Cerebellar cortex (tissue), 1 donor: ENCODE data around the gene ZBTB6.

Experiments
- DNase-seq: peaks from one replicate; pipeline ENCODE4 v3.0.0-alpha.2; 2015; ENCODE audit warnings: low spot score

The ZBTB6 gene, protein sequence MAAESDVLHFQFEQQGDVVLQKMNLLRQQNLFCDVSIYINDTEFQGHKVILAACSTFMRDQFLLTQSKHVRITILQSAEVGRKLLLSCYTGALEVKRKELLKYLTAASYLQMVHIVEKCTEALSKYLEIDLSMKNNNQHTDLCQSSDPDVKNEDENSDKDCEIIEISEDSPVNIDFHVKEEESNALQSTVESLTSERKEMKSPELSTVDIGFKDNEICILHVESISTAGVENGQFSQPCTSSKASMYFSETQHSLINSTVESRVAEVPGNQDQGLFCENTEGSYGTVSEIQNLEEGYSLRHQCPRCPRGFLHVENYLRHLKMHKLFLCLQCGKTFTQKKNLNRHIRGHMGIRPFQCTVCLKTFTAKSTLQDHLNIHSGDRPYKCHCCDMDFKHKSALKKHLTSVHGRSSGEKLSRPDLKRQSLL

DNA sequence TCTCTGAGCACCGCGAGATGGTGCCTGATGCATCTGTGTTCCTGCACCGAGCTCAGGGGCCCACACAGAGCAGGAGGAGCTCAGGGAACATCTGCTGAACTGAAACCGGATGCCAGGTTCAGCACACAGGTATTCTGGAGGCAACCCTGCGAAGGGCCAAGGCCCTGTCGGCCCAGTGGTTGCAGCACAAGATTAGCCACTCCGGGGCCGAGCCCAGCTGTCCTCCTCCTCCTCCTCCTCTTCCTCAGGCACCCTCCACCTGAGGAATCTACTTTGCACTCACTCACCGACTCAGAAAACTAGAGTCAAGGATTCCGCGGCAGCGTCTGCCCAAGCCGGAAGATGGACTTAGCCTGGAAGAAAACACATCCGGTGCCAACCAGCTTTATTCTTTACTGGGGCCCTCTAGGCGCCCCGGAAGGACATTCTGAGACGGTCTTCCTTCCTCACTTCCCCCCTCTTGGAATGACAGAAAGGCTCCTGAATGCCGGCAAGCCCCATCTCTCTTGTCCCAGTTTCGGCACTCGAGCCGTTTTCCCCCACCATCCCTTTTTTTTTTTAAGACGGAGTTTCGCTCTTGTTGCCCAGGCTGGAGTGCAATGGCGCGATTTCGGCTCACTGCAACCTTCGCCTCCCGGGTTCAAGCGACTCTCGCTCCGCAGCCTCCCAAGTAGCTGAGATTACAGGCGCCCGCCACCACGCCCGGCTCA, at the start of gene ZBTB6:
Gene ZBTB6, minus strand, starts transcription at position 360 of the 710 bp plus-strand sequence. CDS start 1,251 bp downstream, outside the sequence.
- peak; percentile 97 for DNase-seq

DNA sequence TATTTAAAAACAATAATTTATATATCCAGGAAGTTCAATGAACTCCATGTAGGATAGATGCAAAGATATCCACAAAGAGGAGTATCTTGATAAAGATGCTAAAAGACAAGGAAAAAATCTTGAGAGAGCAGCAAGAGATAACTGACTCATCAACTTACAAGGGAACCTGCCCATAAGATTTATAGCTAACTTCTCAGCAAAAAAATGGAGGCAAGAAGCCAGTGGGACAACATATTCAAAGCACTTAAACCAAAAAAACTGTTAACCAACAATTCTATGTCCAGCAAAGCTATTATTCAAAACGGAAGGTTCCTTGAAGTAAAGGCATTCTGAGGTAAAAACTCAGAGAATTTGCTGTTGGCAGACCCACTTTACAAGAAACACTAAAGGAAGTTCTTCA, 48.0 kb upstream of the ZBTB6 start:
- DNase-seq = no peak

DNA sequence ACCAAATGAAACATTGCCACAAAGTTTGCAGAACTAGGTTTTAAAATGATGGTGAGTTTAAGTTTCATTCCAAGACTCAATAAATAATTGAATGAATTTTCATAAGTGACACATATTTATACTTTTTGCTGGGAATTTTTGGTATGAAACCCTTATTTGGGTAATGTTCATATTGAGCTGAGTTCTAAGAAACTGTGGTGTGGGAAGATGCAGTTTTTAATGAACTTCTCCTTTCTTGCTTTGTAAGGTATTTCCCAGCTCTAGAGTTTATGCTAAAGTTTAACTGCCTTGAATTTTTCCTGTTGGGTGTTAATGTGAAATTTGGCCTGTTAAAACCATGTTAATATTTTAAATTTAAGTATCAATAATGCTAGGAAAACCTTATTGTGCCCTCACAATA, 42.8 kb upstream of the ZBTB6 start:
- DNase-seq = no peak

DNA sequence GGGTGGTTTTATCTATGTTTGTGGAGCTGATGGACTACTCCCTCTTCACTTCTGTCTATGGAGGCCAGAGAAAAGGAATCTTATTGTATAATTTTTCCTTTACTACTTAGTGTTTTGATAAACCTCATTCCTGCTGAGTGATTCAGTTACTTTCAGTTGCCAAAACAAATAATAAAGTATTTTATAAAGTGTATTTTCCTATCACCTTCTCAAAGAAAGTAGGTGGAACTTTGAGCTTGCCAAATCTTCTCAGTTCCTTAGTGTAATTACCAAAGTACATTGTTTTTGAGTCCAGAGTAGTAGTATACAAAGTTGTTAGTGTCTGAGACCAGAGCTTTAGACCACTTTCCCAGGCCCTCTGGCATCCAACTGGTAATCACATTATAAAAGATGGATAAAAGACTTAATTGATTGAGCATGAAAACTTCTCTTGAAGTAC, 41.1 kb upstream of the ZBTB6 start:
- no peak for DNase-seq

DNA sequence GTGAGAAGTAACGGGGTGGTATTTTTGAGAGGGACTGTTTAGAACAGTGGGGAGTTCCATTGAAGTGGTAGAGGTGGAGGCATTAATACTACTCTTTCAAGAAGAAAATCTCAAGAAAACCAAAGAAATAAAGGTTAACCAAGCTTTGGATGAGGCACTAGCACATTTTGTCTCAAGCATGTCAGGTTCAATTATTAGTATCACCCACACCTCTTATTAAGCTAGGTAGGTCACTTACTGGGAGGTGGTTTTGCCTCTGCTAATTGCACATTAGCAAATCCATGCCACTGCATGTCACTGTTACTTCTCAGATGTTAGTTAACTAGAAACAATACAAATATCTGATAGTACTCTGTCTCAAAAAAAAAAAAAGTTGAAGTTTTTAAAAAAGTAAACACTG, 37.9 kb upstream of the ZBTB6 start:
- DNase-seq = no peak

DNA sequence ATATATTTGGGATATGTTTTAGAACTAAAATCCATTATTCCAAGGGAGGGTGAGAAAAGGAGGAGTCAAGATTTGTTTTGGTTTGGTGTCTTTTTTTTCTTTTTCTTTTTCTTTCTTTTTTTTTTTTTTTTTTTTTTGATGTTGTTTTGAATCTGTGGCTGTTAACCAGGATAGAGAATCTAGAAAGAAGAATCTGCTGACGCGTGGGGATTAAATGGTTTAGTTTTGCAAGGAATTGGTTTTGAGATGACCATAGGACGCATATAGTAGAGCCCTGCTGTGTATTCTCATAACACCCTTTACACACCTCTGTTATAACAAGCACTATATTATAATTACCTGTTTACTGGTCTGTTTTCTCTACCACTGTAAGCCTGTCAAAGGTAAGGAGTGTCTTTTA, 37.1 kb upstream of the ZBTB6 start:
- no peak for DNase-seq

DNA sequence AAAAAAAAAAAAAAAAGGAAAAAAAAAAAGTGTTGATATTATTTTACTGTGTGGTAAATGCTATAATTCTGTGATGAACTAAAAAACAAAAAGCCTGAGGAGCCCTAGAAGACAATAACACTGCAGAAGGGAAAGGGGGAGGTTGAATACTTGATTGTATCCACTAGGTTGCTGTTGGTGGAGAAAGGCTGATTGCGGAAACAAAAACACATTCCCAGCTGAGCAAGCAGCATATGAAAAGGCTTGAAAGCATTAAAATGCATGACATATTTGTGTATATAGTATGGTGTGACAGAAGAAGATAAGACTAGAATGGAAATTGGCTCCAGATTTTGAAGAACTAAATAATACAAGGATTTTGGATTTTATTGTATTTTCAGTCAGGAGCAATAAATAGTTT, 36.6 kb upstream of the ZBTB6 start:
- DNase-seq = no peak

DNA sequence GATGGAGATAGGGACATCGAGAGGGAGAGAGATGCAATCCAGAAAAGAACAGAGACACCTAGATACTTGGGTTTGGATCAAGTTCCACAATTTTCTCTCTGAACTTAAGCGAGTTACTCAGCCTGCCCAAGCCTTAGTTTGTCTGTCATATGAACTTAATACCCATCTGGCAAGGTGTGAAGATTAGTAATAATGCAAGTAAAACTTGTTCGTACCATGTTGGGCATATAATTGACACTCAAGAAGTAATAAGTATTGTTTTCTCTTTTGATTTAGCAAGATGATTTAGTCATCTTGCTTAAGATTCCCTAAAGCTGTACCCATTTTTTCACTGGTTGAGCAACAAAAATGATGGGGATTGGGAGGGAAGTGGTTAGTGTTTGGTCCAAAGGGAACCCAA, 35.2 kb upstream of the ZBTB6 start:
- DNase-seq = no peak

DNA sequence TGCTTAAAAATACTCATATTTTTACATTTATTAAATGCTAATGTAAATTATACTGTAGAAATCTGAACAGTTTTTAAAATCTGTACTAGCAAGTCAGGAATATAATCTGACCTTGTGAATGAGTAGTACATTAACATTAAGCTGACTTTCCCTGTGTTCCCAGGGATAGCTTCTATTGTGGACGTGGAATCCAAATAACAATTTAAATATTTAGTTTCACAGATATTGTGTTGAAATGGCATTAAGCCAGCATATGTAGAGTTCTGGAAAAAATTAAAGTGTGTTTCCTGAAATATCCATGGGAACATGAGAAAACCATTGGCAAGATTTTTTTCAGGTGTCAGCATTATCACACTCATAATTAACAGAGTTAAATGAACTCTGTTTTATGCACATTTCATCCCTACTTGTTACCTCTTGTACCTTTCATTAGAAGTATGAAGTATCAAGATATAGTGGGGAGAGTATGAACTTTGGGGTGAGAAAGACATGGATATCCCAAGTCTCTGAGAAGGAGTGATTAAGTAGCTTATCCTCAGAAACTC, 33.4 kb upstream of the ZBTB6 start:
- no peak for DNase-seq

DNA sequence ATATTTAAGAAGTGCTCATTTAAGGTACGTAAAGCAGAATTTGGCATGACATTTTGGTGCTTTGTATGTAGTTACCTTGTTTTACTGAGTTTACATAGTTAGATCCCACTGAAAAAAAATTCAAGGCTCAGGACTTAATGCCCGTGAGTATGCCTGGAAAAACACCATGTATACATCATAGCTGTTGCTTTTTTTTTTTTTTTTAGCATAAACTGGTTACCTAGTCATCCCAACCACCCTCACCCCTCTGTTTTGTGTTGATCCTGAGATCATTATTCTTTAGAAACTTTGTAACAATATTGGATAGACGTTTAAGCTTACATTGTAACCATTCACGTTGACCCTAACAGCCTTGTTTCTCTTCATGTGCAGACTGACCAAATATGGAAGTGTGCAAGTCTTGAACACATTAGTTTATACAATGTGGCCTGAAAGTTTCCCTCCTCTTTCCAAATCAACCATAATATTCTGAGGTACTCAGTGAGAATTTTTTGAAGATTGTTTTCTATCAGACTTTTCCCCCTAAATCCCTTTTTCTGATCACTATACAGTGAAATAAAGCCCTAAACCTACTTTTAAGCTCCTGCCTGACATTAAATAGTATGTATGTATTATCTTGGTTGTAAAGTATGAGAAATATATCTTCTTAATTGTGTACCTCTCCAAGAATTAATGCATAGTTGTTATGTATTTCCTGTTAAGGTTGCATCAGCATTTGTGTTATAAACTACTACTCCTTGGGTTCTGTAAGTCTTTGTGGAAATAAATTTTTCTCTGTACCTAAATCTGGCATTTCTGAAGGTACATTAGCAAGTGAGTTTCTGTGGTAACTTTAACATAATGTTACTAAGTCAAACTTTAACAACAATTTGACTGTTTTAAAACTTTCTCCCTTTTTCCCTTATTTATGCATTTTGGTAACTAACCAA, 32.1 kb upstream of the ZBTB6 start:
- DNase-seq = no peak

DNA sequence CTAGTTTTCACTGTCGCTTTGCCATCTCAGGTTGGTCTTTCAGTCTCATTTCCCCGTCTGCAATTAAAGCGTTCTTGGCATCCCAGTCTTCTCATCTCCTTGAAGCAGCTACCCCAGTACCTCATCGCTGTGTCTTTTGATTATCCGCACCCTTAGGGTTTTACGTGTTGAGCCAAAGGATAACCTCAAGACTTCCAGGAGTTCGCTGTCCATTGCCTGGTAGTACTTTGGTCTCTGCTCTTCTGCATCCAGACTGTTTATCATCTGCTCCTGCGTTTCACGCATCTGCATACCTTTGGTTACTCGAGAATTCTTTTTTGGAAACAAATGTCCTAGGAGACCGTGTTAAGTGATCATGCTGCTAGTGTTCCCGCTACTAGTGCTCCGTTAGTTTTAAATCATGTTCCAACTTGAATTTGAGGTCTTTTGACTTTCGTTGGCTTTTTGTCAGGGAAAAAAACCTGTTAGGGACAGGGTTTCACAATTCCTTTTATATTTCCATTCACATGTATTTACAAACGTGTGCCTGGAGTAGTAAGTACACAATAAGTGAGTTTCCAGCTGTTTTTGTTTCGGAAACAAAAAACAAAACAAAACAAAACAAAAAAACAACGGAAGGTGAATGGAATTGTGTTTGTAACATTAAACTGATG, 28.6 kb upstream of the ZBTB6 start:
- peak; percentile 26 for DNase-seq

DNA sequence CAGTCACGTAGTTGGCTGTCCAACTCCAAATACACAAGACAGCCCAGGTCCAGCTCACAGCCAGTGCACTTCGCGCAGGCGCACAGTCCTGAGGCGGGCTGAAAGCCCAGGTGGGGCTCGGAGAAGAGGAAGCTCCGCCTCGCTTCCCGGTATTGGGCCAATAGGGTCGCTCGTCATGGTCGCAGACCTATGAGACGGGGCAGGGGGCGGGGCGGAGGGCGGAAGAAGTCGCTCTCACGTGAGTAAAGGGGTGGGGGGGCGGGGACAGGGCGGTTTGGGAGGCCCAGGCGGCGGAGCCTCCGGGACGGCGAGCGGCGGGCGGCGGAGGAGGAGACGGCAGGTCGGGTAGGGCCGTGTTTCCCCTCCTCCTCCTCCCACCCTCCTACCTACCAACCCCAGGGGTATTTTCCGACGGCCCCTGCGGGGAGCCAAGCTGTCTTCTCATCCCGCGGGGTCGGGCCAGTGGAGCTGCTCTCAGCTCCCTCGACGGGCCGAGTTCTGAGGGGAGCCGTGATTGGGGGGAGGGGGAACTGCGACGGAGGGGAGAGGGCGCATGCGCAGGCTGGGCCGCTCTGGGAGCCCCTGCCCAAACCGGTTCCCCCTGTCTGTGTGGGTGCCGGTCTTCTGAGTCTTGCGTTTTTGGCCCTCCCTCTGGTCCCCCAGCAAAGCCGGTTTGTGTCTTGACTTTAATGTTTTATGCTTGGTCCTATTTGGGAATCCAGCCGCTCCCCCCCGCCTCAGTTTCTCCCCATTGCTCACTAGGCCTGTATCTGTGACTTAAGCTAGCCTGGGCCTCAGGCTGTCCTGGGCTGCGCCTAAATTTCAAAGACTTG, 27.8 kb upstream of the ZBTB6 start, which contains the start of gene RABGAP1:
Gene RABGAP1, plus strand, starts transcription at position 272 of the 833 bp plus-strand sequence. CDS start 16,040 bp downstream, outside the sequence.
- DNase-seq = peak; percentile 99

DNA sequence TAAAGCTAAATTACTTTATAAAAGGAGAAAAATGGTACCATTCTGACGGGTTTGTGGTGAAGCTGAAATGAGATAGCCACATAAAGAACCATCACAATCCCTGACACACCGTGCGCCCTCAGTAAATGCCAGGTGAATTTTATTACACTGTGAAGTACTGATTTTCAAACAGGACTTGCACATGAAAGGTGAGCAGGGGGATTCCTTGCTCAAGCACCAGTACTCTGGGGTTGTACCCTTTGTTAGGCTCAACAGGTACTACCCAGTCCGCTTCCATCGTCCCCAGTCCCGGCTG, 27.3 kb upstream of the ZBTB6 start:
- DNase-seq = no peak

DNA sequence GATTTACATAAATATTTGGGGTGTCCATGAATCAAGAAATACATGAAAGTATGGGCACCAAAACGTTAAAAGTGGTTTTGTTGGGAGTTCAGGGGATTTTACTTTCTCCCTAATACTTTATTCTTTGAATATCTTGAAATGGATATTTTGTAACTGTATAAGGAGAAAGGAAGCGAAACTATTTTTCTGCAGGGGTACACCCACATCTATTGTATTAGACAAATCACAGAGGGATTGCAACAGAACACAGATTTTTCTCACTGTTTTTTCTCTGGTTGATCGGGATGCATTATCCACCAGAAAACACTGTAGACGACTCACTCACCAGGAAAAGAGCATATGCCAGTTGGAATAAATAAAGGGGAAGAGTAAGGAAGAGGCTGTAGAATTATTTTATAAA, 26.5 kb upstream of the ZBTB6 start:
- DNase-seq = no peak

DNA sequence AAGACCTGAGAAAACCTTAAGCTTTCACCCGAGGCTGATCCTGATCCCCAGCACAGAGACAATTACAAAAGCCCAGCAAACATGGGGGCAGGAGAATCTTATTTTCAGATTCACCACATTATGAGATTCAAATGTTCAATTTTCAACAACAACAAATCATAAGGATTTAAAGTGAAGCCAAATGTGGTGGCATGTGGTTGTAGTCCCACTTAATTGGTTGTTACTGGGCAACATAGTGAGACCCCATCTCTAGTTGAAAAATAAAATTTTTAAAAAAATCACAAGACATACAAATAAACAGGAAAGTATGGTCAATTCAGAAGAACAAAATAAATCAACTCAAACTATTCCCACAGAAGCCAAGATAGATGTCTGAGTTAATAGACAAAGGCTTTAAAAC, 23.8 kb upstream of the ZBTB6 start:
- no peak for DNase-seq

DNA sequence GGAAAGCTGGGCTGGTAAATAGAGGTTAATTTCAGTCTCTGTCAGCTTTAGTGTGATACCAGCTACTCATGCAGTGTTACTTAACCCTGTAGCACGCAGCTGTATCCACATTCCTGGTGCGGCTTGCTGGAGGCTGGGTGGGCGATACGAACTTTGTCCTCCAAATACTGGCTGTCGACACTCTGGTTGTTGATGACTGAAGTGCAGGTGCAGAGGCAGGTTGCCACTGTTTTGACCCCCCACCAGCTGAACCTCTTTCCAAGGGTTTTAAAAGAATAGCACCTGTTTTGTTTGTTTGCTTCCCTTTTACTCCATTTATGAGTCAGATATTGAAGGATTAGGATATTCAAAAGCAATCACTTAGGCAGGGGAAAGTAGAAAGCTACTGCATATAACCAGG, 23.3 kb upstream of the ZBTB6 start:
- DNase-seq = no peak

DNA sequence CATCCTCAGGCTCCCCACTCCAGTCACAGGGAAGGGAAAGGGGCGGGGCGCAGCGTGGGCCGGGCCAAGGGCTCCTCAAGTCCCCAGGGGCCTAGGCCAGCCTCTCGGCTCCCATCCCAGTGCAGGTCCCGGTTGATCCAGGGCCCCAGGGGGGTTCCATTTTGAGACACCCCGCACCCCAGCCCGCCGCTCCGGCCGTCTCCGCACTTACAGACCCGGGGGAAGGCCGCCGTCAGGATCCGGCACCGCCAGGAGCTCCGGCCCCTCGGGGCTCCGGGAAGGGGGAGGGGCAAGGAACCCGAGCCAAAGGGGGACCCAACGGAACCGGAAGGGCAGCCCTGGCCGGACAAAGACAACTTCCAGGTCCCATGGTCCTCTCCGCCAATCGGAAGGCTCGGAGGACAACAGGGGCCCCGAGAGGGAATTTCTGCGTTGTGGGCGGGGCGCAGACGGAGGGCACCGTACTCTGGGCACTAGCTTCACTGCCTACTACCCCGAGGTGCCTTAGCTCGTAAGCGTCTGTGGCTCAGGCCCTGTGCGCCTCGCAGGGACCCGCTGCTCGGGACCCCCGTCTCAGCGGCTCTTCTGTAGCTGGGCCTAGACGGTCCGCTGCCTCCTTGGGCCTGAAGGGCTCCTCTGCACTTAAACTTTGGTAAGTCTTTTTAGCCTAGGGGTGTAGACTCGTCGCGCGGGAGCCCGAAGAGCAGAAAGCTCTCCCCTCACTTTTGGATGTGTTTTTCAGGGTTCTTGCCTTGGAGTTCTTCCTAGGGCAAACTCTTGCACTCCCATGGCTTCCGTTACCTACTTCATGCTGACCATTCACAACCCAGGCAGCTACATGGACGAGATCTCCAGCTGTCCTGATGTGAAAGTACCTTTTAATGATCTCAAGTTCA, 18.4 kb upstream of the ZBTB6 start, which contains the start of gene ZBTB26:
Gene ZBTB26, minus strand, starts transcription at position 287 of the 896 bp plus-strand sequence. CDS start 11,578 bp downstream, outside the sequence.
- peak; percentile 96 for DNase-seq

DNA sequence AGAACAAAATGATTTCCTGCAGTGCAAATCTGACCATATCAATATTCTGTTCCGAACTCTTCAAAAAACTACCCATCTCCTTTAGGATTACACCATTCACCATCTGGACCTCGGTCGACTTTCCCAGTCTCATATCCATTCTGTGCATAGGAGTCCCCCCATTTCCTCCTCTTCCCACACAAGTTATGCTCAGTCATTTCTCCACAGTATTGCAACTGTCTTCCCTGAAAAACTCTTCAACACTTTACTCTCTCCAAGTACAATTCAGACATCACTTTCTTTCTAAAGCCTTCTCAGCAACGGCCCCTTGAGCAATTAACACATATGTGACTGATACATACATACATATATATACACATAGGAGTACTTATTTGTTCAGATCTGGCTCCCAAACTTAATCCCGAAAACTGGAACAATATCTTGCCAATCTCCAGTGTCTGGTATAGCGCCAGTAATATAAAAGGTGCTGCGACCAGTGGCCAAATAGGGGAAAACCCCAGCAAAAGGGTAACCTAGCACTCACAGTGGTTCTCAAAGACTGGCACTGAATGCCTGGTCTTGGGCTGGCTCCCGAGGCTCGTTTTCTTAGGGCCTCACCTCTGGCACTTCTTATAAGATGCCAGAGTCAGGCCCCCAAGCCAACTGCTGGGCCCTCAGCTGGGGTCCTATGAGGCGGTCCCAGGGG, 17.6 kb upstream of the ZBTB6 start:
- no peak for DNase-seq
